Measurements from ENCODE around the gene GZF1.
"Not testable (repeated sequence)": the region's sequence is repeated elsewhere in the genome, so short reads cannot be mapped to it uniquely, and the experiment has no call there.

The GZF1 gene

GRCh38 chr20:23346002-23346401 is 16.0 kb upstream of the GZF1 start:
- DNase-seq (ENCODE audit: low read depth in 2 of 2): no peak

DNA sequence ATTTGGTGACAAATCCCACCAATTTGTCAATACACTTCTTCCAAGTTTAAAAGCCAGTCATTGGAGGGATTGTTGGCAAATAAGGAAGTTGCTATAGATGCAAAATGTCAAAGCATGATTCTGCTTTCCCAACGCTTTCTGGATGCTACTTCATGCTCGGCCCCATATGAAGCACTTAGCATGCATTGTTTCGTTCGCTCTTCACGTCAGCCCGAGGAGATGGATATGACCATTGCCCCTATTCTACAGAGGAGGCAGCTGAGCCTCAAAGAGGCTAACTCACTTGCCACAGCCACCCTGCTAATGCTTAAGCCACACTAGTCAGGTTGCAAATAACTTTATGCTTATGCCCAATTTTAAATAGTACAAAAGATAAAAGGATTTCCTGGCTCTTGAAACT is 14.2 kb upstream of the GZF1 start:
- no peak for DNase-seq (ENCODE audit: low read depth in 2 of 2)

- not testable (repeated sequence) for DNase-seq (ENCODE audit: low read depth in 2 of 2)
Measured at GRCh38 chr20:23348510-23348909, 13.5 kb upstream of the GZF1 start.

DNA sequence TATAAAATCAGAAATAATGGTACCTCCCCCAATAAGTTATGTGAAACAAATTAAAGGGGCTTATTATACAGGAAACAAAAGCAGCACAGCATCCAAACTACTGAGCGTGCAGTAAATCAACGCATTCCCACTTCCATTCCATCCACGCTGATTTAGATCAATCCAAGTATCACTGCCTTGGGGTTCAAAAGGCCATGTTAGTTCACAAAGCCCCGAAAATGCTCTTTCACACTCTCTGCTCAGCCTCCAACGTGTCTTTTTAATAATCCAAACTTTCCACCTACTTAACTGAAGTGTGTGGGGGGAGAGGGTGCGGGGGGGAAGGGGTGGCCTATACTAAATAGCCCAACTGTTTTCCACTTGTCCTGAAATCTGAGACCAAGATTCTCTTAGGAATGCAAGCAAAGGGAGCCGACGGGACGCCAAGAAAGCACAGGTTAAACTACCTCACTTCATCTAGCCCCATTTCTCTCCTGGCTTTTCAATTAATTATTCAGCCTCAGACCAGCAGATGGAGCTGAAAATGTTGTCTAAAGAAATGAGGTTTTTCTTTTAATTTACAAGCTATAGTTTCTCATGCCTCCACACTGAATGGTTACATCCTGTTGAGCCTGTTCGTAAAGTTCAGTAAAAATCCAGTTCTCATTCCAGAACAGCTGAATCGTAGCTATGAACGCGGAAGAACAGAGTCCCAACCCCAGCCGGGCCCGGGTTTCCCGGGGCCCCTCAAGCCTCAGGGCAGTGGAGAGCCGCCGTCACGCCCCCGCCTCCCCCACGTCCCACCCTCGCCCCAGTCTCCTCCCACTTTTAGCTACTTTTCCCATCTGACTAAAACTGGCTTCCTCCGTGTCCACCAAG is 12.4 kb upstream of the GZF1 start:
- peak; percentile 48 to 50 for DNase-seq (ENCODE audit: low read depth in 2 of 2)

DNA sequence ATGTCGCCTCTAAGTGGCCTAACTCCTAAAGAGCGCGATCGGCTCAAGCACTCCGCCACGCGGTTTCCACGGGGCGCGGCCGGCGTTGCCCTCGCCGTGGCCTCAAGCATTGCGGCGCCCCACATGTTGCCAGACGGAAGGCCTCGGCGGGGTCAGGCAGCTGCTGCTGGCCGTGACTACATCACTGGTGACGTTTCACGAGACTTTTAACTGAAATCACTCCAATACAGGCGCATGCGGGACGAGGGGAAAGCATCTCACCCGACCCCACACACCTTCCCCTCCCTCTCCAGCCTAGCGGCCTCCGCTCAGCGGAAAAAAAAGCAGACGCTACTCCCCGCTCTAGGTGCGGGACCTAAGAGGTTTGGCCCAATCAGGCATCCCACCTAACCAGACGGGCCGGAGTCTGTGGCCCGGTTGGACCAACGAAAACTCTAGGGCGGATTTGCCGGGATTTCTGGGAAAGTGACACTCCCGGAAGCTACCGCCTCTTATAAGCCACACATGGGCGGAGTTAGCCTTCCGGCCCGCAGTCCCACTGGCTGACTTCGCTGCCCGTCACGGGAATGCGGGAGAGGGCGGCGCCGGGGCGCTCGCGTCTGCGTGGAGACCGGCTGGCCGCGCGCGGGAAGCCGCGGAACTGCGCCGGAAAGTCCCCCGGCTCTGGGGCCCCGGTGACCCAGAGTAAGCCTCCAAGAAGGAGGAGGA is 11.6 kb upstream of the GZF1 start, which contains the start of gene NXT1:
TSS of gene NXT1 (plus strand) at position 596 of the 708 bp plus-strand sequence. CDS start 3,251 bp downstream, outside the sequence.
- peak; percentile 92 to 94 for DNase-seq (ENCODE audit: low read depth in 2 of 2)

DNA sequence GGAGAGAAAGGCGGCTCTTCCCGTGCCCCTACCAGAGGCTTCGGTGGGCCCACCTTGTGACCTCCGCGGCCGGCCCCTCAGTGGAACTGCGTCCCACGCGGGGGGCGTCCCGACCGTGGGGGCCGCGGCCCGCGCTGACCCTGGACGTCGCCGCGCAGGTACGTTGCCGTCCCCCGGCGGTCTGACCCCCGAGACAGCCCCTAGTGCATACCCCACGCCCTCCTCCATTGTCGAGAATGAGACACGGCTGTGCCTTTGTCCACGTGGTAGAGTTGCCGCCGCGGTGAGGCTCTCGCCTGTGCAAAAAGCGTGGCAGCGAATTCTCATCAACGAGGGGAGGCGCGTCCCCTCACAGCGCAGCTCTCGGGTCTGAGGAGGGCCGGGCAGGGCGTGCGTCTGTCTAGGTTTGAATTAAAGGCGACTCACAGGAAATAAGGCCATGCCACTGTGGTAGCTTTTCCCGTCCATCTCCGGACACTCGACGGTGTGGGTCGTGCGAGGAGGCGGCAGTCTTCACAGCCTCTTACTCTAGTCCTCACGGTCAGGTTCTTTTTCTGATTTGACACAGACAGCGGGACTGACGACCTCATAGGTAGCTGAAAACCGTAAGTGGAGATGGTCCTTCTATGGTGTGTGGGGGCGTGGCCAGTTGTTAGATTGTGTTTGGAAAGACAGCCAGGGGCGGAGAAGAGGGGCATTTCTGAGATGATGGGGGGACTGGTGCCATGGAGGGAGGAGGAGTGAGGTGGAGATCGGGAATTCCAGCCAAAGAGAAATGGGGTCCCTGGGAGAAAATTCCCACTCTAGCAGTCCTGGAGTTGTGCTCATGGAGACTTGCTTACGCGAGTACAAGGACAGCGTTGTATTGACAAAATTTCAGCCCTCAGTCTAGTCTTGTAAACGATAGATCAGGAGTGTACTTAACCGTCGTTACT is 10.8 kb upstream of the GZF1 start:
- DNase-seq (ENCODE audit: low read depth in 2 of 2): peak; percentile 29 to 47

GRCh38 chr20:23356203-23356602 is 5.8 kb upstream of the GZF1 start:
- no peak for DNase-seq (ENCODE audit: low read depth in 2 of 2)

DNA sequence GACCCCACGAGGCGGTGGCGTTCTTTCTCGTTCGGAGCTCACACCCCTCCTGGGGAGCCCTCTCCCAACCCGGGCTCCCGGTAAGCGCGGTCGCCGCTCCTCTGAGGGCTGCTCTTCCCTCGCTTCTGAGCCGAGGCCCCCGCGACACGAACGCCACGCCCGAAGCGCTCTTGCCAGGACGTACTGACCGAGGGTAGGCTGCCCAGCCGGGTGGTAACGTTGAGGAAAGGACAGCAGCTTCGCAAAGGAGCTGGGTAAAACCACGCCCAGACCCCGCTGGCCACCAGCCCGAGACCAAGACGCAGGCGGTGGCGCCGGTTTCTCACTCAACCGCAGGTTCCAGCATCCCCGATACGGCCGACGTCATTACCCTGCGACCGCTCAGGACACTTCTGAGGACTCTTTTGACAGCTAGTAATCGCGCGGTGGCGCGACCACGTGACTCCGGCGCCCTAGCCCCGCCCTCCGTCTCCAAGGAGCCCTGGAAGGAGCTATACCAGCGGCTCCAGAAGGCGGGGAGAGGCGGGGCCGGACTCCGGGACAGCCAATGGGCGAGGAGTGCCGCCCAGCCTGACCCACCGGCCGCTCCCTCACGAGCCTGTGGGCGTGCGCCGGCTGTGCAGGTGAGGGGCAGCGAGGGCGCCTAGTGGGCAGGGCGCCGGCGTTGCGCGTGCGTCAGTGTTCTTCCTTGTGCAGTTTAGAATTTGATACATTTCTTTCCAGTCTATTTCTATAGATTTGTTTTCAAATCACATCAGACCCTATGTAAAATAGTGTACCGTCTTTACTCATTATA is 4.0 kb upstream of the GZF1 start:
- DNase-seq (ENCODE audit: low read depth in 2 of 2): peak; percentile 99

DNA sequence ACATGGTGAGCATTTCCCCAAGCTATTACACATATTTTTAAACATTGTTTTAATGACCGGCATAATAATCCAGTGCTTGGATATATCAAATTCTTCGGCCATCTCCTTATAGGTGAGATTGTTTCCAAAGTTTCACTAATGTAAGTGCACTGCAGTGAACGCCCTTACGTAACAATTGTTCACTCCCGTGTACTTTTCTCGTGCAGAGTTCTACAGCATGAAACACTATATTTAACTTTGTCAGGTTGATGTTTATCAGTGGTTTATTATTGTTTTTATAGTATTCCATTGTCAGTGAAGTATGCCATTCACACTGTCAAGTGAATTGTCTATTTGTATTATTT is 3.4 kb upstream of the GZF1 start:
- no peak for DNase-seq (ENCODE audit: low read depth in 2 of 2)

GRCh38 chr20:23358923-23359593 is 2.9 kb upstream of the GZF1 start:
- DNase-seq (ENCODE audit: low read depth in 2 of 2): no peak

GRCh38 chr20:23360531-23360930 is 1.5 kb upstream of the GZF1 start:
- no peak for DNase-seq (ENCODE audit: low read depth in 2 of 2)

GRCh38 chr20:23361119-23361475 is 885 bp upstream of the GZF1 start:
- no peak for DNase-seq (ENCODE audit: low read depth in 2 of 2)

DNA sequence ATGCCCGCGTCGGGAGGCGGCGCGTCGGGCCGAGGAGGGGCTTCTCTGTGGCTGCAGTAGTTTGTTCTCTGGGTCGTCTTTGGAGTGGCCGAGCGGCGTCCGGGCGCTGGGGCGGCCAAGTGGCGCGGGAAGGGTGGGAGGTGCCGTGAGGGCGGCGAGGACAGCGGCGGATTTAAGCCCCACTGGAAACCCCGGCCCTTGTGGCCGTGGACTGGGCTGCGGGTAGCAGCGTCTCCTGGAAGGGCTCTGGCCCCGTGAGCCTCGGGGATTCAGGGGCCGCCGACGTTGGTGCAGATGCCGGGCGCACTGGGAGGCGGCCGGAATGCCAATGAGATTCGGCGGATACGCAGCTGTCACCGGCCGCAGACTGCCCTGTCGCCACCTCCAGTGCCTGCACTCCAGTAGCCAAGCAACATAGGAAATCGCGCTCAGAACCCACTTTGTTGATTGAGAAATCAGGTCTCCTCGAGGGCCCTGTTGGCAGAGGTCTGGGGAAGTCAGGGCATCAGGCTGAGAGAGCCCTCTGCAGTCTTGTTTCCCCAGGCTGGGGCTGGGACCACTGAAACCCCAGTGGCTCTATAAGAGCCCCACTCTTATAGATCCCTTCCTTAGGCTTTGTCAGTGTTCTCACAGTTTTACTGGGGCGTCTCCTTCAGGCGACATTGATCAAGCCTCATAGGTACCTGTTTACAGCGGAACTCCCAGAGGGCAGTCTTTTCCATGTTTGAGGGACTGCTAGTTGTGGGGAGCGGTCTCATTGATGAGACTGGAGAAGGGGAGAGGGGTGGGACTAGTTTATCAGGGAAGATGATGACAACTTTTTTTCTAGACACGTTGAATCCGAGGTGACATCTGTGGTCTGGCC is 642 bp downstream of the GZF1 start:
- DNase-seq (ENCODE audit: low read depth in 2 of 2): no peak

GRCh38 chr20:23363257-23363649 is 1.3 kb downstream of the GZF1 start:
- DNase-seq (ENCODE audit: low read depth in 2 of 2): no peak

GRCh38 chr20:23365390-23366165 is 3.6 kb downstream of the GZF1 start:
- DNase-seq (ENCODE audit: low read depth in 2 of 2): no peak

GRCh38 chr20:23366384-23366783 is 4.4 kb downstream of the GZF1 start:
- no peak for DNase-seq (ENCODE audit: low read depth in 2 of 2)

- no peak for DNase-seq (ENCODE audit: low read depth in 2 of 2)
Measured at GRCh38 chr20:23367770-23368169, 5.8 kb downstream of the GZF1 start.

GRCh38 chr20:23368316-23369071 is 6.5 kb downstream of the GZF1 start:
- DNase-seq (ENCODE audit: low read depth in 2 of 2): no peak

Measured in activated CD4-positive, alpha-beta T cell treated with anti-CD3 and anti-CD28 coated beads for 24 hours (primary cell).